ENCODE results near the gene CHST1.

DNA sequence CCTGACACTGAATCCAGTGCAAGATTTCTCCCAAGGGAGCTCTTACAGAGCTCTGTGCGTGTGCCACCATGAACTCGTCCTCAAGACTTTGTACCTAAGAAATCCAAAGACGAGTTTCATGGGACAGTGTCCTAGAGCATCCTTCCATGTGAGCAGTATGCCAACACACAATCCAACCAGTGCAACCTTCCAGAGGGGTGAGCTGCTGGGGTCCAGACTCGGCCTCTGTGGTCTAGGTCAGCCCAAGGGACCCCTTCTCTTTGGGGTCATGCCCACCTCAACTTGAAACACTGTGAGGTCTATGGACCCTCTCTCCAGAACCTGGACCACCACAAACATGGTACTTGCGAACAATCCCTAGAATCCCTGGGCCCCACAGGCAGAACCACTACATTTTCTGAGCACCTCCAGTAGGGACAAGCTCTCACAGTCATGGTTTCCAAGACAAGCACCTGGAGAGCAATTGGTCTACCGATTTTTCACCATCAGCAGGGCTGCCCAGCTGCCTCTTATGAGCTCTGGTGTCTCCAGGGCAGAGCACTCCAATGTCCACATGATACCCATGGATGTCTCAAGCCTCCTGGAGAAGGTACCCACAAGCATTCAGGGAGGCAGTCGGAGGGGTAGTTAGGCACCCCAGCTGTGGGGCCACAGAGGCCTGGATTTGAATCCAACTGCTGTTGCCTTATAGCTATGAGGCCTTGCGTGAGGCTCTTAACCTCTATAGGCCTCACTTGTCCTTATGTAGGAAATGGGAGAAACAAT, 7.7 kb downstream of the CHST1 start:
- no peak for TF ChIP-seq YY1 (IDR thresholded peaks at IDR 0.05; ENCODE audit: low read depth)
- TF ChIP-seq TAF1 (IDR thresholded peaks at IDR 0.05; ENCODE audit: low read depth), result no peak
- TF ChIP-seq ZBTB7A (IDR thresholded peaks at IDR 0.05; ENCODE audit: low read depth), result no peak
- no peak for TF ChIP-seq EP300 (IDR thresholded peaks at IDR 0.05; ENCODE audit: borderline replicate concordance)
- no peak for TF ChIP-seq RAD21 (IDR thresholded peaks at IDR 0.05; ENCODE audit: low read depth)
- TF ChIP-seq, protein P1, sequence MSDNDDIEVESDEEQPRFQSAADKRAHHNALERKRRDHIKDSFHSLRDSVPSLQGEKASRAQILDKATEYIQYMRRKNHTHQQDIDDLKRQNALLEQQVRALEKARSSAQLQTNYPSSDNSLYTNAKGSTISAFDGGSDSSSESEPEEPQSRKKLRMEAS (IDR thresholded peaks at IDR 0.05), result no peak
- no peak for TF ChIP-seq FOXM1 (IDR thresholded peaks at IDR 0.05; ENCODE audit: borderline replicate concordance, low read depth)

All from Ishikawa (cell line).